A172 (cell line): ENCODE results near the gene SYS1. TPM values are rescaled to one million over a fixed set of nuclear protein-coding genes. Genes with fewer than 3 reads are reported as not detected.

Experiments
- DNase-seq: peaks from one replicate; pipeline ENCODE4 v3.0.0-alpha.2; 2015; ENCODE audit warnings: low spot score
- total RNA-seq: library from RNA; depleted of rRNA; stranded (reverse); fragments of >200 nt; shearing (Covaris generic); gene quantifications from 2 replicates; pipeline ENCODE4 v1.2.3, GENCODE V29; 2014

The SYS1 gene
- total RNA-seq, 1 experiment from 2014 or later: 14.5 TPM

DNA sequence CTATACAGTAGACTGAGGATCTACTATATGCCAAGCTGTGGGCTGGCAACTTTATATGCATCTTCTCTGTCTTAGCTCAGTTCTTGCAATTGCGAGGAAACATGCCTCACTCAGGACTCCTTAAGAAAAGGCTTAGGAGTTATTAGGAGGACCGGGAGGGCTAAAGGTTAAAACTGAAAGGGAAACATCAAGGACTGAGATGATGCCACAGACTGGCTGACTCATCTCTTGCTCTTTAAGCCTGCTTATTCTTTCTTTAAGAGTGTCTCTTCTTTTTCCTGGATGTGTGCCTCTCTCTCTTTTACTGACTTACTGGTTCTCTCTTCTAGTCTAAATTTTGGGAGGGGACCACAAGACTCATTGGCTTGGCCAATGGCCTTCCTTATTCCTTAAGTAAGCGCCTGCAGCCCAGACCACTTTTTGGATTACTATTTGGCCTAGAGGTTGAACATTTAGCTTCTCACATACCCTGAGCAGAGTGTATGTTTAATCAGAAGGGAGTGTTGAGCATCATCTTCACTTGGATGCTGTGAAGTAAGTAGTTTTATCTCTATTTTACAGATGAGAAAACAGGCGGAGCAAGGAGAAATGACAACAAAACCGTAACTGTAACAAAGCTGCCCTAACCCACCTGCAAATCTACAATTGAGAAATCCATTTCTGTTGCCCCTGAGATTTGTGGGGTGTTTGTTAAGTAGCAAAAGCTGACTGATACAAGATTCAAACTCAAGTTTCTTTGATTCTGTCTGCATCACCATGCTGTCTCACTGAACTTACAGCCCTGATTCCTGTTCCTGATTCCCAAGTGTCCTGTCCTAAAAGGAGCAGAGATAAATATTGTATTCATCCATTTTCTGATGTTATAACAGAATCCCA lies 7.5 kb upstream of the SYS1 start:
- peak; percentile 85 for DNase-seq

DNA sequence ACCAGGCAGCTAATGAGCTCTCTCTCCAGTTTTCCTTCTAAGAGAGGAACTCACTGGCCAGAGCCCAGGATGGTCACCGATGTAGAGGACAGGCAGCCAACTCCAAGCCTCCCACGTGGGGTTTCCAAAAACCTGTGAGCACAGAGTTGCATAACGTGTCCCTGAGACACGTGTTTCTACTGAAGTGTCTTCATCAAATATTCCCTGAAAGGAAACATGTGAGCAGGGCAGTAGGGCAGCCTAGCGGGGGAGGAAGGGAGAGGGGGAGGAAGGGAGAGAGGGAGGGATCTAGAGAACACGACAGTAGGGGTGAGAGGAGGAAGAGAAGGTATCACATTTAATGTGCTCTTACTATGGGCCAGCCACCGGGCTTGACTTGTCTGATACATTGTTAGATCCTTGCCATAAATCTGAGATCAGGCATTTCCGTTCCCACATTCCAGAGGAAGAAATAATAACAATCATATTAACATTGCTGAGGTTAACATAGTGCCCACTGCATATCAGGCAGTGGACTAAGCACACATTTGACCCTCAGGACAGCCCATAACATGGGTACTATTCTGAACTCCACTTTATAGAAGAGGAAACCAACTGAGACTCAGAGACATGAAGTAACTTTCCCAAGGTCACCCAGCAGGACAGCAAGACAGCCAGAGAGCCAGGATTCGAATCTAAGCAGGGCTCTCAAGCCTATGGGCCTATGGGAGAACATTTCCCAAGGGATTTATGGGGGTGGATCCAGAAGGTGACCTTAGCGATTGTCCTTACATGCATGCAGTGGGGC lies 4.5 kb upstream of the SYS1 start:
- DNase-seq: peak; percentile 82

DNA sequence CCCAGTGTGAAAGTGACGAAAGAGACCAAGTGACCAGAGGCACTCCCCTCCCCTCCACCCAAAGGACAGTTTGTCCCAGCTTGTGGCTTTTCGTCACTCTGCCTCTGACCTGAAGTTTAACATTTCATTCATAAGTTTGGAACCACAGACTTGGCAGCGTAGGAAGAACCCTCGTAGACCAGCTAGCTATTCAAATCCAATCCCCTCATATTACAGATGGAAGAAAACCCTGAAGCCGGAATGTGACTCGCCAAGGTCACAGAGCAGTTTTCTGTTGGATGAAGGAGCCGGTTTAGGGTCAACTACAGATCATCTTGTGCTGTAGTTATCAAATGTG lies 3.9 kb upstream of the SYS1 start:
- DNase-seq: peak; percentile 38

DNA sequence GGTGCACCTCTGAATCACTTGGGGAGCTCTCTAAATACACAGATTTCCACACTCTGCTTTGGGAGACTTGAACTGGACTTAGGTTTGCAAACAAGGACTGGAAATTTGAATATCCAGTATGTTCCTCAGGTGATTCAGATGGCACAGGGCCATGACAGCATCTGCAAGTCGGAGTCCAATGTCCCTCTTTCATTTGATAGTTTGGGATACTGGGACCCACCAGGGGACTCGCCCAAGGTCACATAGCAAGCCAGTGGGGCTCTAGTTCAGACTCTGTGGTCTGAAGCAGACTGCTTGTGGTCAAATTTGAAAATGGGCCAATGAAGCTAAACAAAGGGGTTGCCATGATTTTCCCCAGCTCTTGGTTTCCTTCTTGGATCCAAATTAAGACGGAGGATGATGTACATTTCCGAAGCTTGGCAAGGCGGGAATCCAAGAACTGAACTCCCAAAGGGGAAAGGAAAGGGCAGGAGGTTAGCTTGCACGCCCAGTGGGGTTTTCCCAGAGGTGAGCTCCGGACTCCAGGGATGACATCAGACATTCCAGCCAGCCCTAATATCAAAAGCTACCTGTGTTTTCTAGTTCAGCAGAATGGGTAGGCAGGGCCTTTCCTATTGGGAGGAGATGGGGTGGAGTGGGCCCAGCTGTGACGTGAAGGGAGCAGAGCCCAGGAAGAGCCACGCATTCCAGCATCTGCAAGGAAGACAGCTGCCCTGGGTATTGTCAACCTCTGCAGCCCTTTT lies 3.4 kb upstream of the SYS1 start:
- DNase-seq: peak; percentile 71

DNA sequence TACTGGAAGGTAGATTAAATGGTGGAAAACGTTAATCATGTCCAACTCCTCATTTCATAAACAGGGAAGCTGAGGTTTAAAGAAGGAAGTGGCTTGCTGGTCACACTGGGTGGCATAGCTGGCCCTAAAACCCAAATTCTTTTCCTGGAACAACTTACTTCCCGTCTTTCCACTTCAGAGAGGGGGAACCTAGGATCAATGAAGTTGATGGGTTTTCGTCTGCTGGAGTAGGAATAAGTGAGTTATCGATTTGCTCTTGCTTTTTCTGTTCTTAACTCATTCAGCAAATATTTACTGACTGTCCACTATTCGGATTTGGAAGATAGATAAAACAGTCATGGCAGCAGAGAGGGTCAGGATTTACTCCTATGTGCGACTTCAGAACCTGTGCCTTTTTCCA lies 1.2 kb upstream of the SYS1 start:
- DNase-seq: no peak

DNA sequence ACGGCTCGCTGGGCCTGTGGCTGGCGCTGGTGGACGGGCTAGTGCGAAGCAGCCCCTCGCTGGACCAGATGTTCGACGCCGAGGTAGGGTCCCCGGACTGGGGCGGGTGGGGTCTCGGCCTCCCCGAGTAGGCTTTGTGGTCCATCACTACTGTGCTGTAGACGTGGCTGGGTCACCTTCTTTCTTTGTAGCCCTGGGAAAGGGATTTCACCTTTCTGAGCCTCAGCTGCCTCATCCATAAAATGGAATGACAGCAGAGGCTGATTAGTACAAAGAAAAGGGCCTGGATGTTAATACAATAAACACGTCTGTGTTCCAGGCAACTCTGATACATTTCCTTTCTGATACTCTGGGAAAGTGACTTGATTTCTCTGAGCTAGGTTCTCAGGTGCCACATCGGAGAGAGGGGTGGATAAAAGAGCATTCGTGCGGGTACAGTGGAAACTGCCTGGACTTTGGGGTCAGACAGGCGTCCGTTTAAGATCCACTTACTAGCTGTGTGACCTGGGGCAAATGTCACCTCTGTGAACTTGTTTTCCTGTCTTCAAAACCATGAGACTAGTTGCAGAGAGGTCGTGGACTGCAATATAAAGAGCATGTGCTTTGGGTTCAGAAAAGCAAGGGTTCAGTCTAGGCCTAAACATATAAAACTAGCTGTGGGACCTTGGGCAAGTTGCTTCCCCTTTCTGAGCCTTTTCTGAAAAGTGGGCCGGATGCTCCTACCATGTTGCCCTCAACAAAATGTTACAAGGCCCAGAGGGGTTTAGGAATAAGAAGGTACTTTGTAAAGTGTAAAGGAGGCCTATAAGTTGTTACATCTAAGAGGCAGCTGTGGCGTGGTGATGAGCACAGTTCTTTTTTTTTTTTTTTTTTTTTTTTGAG lies 896 bp downstream of the SYS1 start:
- no peak for DNase-seq

DNA sequence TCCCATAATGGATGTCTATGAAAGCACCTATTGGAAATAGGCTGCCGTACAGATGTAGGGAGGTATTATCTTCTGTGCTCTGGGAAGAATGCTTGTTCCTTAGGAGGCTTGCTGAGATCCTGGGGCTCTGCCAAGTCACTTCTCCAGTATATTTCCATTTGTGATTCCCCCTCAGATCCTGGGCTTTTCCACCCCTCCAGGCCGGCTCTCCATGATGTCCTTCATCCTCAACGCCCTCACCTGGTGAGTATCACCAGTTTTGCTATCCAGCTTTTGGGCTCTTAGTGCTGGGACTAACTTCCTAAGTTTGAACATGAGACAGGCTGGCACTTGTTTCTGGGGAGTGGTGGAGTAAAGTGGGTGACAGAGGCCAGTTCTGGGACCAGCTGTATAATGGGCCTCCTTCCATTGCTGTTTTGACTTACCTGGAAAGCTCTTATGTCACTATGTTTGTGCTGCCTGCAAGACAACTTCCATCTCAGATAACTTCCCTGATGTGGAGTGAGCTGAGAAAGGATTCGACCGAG lies 2.6 kb downstream of the SYS1 start:
- no peak for DNase-seq

DNA sequence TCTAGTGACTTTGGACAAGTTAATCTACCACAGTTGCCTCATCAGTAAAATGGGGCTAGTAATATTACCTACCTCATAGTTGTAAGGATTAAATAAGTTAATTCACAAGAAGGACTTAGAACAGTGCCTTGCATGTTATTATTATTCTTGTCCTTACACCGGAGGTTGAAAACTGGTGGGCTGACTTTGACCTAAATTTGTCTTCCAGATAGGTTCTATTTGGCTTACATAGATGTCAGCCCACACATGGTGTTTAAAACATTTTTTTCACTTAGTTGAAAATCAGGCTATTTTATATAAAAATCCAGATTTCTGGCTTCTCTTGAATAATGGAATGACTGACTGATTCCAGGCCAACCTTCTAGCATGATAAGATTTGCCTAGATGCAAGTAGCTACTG lies 3.2 kb downstream of the SYS1 start:
- DNase-seq: no peak

DNA sequence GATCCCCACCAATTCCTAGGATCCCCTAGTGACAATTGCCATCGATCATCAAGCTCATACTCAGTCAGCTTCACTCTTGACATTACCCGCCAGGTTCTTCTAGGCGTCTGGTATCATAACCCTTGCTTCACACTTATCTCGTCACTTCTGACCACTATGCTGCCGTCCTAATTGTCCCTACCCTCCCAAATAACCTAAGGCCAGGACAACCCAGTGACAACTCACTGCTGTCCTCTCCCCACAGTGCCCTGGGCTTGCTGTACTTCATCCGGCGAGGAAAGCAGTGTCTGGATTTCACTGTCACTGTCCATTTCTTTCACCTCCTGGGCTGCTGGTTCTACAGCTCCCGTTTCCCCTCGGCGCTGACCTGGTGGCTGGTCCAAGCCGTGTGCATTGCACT lies 3.7 kb downstream of the SYS1 start:
- DNase-seq: no peak

DNA sequence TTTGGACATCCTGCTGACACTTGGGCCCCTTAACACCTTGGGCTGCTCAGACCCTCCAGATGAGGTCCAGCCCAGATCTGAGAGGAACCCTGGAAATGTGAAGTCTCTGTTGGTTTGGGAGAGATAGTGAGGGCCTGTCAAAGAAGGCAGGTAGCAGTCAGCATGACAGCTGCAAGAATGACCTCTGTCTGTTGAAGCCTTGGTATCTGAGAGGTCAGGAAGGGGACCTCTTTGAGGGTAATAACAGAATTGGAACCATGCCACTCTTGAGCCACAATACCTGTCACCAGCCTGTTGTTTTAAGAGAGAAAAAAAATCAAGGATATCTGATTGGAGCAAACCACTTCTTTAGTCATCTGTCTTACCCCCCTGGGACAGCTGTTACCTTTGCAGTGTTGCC lies 4.2 kb downstream of the SYS1 start:
- no peak for DNase-seq

DNA sequence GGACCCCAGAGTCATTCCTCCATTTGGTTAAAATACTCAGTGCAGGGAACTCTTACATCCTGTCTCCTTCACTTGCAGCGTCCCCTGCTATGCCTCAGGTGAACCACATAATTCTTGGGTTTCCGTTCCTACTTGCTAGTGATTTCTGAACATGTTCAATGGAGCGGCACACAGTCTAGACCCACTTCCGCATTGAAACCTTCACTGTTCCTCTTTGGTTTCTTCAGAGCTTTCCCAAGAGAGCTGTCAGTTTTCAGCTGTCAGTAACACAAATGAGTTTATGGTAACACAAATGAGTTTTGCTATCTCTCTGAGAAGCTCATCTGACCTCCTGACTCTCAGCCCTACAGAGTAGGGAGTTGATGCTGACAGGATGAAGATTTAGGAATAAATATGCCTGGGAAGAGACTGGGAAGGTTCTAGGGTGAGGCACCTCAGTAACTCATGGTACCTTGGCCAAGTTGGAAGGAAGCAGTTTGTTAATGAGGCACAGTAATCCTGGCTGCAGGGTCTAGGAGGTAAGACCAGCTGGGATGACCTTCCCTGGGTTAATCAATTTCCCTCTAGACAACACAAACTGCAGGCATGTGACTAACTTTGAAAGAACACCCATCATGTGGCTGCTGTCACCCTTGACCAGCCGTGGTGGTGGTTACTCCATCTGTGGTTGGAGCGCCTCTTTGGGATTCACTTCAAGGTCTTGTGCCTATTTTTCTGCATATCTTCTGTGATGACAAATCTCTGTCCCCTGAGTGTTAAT lies 5.4 kb downstream of the SYS1 start:
- DNase-seq: no peak

DNA sequence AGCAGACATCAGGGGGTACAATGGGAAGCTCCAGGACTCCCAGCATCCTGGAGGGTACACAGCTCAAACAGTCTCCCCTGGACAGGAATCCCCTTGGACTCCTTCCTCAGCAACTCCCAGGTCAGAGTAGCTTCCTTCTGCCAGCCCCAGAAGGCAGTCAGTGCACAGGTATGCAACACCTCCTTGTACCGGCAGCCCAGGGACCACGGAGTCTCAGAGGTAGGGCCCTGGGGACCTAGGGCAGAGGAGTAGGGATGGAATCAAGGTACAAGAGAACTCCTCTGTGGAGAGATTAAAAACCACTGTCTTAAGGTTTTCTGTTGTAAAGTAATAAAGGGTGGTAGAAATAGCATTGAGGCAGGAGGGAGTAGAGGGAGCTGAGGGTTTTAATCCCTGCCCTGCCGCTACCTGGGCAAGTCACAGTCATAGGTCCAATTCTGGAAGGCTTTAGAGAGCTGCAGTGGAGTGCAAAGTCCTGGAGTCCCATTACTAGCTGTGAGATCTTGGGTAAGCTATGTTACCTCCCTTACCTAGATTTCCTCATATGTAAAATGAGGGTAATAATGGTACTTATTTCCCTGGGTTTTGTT lies 7.7 kb downstream of the SYS1 start:
- no peak for DNase-seq

DNA sequence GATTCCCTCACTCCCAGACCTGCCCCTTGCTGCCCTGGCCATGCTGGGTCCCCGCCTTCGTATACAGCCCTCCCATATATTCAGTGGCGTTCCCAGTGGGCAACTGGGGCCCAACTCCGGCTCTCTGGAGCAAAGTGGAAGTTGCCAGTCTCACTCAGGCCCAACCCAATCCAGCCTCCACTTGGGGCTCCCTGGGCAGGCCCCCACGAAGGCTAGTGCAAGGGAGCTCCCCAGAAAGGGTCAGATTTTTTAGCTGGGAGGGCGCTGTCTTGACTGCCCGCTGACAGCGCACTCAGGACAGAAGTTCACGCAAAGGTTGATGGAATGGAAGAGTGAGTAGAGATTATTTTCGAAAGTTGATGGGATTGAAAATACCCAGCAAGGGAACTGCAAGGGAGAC lies 9.3 kb downstream of the SYS1 start:
- DNase-seq: no peak

DNA sequence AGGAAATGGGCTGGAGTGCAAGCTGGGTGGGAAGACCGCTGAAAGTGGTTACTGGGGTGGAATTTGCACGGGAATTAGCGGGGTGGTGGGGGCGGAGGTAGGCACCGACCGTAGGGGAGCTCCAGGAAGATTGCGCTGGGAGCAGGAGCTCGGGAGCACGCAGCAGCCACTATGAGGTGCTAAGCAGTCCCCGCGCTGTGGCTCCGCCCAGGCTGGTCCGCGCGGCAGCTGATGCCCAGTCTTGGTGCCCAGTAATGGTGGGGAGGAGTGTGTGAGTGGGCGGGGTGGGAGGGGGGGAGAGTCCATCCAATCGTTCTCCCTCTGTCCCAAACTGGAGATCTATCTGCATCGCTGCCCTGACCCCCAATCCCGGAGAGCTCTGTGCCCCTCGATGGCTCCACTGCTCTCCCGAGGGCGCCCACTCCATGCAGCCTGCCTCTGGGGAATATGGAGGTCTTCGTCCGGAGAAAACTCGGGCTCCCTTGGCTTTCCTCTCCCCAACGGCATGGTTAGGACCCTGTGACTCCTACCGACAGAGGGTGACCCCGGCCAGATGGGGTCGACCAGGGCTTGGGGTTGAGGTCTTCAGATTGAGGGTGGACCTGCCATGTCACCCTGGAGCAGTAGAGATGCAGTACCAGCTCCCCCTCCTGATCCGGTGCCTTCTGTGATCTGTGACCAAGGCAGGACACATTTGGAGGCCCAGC lies 9.8 kb downstream of the SYS1 start:
- DNase-seq: no peak

DNA sequence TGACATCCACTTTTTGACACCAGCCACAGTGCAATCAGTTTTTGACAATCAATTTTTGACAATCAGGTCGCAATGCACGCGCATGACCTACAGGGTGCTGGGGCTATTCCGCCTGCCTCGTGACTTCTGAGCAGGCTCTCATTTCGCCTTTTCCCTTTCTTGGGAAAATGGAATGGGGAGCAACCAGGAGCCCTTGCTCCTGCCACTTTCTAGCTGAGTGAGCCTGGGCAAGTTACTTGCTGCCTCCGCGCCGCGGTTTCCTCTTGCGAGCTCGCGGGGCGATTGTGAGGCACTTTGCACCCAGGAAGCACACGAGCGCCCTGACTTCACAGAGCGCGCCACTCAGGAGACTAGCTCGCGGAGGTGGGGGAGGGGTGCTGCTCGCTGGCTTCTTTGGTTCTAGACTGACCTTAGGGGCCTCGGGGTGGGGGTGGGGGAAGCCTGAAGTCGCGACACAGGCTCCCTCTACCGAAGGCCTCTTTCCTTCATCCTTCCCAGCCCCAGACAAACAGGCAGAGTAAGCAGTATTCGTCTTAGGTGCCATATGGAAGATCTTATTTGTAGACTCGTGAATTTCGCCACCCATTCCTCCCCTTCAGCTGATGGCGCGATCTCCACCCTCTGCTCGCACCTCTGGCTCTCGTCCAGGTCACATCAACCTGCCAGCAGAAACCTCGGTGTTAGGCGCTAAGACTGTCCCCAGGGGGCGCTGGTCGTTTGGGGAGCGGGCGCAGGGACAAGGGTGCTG lies 10.6 kb downstream of the SYS1 start:
- peak; percentile 44 for DNase-seq

DNA sequence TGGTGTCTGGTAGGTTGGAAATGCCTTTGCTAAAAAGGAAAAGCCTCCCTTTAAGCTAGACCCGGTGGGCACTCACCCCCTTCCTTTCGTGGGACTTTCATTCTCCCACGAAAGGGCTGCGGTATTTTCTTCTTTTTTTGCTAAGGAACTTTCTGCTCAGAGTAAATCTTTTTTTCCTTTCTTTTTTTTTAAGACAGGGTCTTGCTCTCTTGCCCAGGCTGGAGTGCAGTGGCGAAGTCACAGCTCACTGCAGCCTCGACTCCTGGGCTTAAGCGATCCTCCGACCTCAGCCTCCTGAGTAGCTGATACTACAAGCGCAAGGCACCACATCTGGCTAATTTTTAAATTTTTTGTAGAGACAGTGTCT lies 11.1 kb downstream of the SYS1 start:
- no peak for DNase-seq

DNA sequence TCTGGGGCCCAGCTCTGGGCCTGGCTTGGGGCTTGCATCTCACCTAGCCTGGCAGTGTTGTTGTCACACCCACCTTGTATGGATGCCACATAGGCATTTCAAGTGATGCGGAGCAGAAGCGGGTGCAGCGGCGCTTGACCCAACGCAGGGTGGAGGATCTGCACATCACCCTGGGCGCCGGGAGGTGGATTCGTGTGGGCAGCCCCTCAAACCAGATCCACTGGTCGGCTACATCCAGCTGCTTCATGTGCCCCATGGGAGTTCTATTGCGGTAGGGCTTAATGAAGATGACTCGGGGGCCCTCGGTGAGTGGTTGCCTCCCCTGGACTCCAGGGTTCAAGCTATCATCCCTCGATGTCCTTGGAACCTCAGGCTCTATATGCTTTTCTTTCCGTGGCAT lies 12.0 kb downstream of the SYS1 start:
- DNase-seq: no peak

DNA sequence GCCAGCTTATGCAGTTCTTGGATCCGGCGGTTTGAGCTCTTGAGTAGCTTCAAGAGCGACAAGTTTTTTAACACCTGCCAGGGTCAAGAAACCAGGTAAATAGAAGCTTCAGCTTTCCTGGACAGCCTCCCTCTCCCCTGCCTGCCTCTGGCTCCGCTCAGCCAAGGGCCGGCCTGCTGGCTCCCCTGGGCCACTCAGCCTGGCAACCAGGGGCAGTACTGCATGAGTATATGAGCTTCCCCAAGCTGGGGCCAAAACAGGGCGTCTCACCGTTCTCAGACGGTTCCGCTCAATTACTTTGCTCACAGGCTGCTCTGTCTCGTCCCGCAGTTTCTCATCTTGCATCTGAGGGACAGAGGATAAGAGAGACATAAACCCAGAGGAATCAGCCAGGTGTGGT lies 14.3 kb downstream of the SYS1 start:
- no peak for DNase-seq

DNA sequence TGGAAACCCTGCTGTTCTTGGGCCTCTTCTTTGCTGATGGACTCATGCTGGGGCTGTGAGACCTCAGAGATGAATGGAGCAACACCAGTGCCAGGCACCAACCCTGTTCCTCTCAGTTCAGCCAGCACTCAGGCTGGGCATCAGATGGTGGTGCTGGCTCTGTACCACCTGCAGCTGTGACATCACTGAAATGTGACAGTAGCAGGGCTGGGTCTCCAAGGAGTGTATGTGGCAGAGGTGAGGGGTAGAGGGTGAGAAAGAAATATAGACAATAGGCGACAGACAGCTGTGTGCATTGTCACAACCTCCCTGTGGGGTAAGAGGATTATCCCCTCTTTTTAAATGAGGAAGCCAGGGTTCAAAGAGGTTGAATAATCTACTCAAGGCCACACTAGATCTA lies 15.2 kb downstream of the SYS1 start, which contains the start of gene TP53TG5:
Gene TP53TG5, minus strand, starts transcription at position 135 of the 400 bp plus-strand sequence. Its CDS starts 89 bp downstream, at position 46.
- DNase-seq: no peak
